Stimulated activated CD4-positive, alpha-beta T cell treated with anti-CD3 and anti-CD28 coated beads, Interleukin-4, amount 100 ng/mL, for 4 hours (primary cell): Measurements from ENCODE around the gene PSMD11.
"Not testable (repeated sequence)": the region's sequence is repeated elsewhere in the genome, so short reads cannot be mapped to it uniquely, and the experiment has no call there.

Experiments
- DNase-seq, 2 experiments: peaks; one replicate each; pipeline ENCODE4 v3.0.0-alpha.2; 2020

PSMD11 gene

GRCh38 chr17:32444301-32445073 lies at the start of gene PSMD11:
Gene PSMD11, plus strand, starts transcription at chr17:32444510. Its CDS starts 14 bp downstream, at chr17:32444524.
- DNase-seq = peak; percentile 99

DNA sequence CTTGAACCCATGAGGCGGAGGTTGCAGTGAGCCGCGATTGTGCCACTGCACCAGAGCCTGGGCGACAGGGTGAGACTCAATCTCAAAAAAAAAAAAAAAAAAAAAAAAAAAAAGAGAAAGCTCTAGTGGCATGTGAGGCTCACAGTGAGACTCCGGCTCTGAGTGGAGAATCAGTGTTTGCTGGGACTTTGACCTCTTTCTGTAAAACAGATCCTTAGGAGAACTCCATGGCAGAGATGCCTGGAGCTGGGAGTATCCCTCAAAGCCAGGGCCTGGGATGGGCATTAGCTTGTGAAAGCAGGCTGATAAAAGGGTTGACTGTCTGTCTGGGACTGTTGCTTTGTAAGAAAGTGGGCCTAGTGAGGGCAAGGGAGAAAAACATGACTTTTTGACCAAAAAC lies 48.0 kb upstream of the PSMD11 start:
- no peak for DNase-seq

- no peak for DNase-seq
These were observed 45.4 kb upstream of the PSMD11 start for GRCh38 chr17:32398946-32399345.

DNA sequence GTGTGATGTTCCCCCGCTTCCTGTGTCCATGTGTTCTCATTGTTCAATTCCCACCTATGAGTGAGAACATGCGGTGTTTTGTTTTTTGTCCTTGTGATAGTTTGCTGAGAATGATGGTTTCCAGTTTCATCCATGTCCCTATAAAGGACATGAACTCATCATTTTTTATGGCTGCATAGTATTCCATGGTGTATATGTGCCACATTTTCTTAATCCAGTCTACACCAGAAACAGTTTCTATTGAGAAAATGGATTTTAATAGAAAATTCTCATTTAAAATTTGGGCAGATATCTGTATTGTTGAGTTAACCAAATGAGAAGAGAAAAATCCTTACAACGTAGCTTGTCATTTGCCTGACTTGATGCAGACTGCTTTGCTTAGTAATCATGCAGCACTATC lies 34.2 kb upstream of the PSMD11 start:
- not testable (repeated sequence) for DNase-seq

- DNase-seq = no peak
These were observed 17.4 kb upstream of the PSMD11 start for GRCh38 chr17:32426894-32427293.

GRCh38 chr17:32429598-32429997 lies 14.7 kb upstream of the PSMD11 start:
- no peak for DNase-seq

- DNase-seq = no peak
These were observed 3.6 kb upstream of the PSMD11 start for GRCh38 chr17:32440722-32441121.

DNA sequence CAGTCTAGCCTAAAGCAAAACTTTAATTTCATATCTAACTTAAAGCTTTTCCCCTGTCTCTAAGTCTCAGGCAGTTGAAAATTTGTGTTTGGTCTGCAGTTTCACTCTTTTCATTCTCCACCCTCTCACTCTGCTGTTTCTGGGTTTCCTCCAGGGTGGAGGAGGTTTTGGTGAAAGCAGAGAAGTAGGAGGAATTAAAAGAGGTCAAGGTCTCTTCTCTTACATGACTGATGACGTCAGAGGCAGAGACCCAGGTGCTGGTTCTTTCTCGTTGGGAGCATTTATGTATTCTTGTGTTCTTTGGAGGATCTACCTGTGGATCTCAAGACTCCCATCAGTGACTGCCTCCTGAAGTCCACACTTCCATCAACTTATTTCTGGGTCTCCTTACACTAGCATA lies 2.4 kb upstream of the PSMD11 start:
- no peak for DNase-seq

DNA sequence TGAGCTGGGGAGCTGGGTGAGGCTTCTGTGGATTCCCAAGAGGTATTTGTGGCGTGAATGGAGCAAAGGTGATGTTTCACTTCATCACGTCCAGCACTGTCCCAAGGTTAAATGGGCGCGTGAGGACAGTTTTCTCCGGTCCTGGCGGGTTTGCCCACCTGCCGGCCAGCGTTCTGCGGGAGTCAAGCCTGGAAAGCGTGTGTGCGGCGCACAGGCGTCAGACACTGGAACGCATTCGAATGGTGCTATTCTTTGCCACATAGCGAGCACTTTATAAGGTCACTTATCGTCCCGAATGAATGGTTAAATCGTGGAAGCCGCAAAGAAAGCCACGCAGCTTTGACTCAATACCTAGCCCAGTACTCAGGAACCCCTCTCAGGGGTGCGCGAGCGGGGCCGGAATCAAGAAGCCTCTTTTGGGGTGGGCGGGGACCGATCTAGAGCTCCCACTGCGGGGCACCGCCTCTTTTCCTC lies 446 bp upstream of the PSMD11 start:
- DNase-seq = no peak

GRCh38 chr17:32445074-32445415 lies 735 bp downstream of the PSMD11 start:
- DNase-seq = peak; percentile 36 to 58

DNA sequence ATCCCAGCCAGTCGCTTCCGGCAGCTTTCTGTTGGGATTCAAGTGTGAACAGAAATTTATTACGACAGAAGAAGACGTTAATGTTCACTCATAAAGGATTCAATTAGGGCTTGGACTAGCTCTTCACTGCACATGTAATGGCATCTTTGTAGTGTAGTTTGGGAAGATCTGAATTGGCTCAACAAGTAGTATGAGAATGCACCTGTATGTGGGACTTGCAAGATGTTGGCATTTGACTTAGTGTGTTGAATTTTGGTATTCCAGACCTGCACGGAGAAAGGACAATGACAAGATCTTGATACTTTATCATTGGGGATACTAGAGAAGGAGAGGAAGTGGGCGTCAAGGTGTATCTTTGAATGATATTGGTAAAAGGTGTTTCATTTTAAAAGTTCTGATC lies 1.2 kb downstream of the PSMD11 start:
- no peak for DNase-seq

- DNase-seq = no peak
These were observed 1.7 kb downstream of the PSMD11 start for GRCh38 chr17:32445971-32446370.

GRCh38 chr17:32446949-32447348 lies 2.6 kb downstream of the PSMD11 start:
- no peak for DNase-seq

DNA sequence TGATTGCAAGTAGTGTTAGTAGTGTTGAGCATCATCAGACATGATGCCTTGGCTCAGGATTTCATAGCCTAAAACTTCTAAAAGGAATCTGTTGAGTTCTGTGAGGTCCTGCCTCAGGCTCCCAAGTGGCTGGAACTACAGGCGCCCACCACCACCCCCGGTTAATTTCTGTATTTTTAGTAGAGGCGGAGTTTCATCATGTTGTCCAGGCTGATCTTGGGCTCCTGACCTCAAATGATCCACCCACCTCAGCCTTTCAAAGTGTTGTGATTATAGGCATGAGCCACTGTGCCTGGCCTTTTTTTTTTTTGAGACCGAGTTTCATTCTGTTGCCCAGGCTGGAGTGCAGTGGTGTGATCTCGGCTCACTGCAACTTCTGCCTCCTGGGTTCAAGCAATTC lies 5.7 kb downstream of the PSMD11 start:
- no peak for DNase-seq

- not testable (repeated sequence) for DNase-seq
These were observed 6.1 kb downstream of the PSMD11 start for GRCh38 chr17:32450379-32450778.

- DNase-seq = no peak
These were observed 7.6 kb downstream of the PSMD11 start for GRCh38 chr17:32451879-32452278.

DNA sequence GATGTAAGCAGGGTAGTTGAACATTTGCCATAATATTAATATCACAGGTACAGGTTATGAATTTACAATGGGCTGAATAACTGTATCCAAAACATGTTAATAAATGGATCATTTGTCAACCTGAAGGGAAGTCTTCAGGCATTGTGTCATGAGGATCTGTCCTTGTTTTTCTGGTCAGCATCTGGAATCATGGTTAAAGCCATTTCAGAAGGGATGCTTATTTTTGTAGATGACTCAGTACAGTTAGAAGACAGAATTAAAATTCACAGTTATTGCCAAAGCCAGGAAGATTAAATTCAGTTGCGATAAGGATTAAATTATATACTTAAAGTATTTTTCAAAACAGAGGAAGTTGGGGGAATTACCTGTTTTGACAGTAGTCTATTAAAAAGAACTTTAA lies 8.0 kb downstream of the PSMD11 start:
- DNase-seq = no peak

- DNase-seq = no peak
These were observed 9.1 kb downstream of the PSMD11 start for GRCh38 chr17:32453370-32453769.

GRCh38 chr17:32458371-32458770 lies 14.1 kb downstream of the PSMD11 start:
- no peak for DNase-seq

- DNase-seq = no peak
These were observed 15.7 kb downstream of the PSMD11 start for GRCh38 chr17:32460054-32460453.

DNA sequence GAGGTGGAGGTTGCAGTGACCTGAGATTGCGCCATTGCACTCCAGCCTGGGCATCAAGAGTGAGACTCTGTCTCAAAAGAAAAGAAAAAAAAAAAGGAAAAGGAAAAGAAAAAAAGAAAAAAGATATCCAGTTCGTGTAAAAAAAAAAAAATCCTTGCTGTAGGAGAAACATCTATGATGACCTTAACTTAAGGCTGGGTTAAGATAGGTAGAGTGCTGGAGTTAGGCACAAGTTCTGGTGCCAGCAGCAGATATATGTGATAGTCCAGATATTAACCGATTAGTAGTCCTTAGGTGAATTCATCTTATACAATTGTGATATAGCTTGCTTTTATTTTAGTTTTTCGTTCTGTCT lies 17.2 kb downstream of the PSMD11 start:
- no peak for DNase-seq

GRCh38 chr17:32461853-32462617 lies 17.7 kb downstream of the PSMD11 start:
- peak; percentile 55 to 59 for DNase-seq

- DNase-seq = no peak
These were observed 19.0 kb downstream of the PSMD11 start for GRCh38 chr17:32463304-32463703.

DNA sequence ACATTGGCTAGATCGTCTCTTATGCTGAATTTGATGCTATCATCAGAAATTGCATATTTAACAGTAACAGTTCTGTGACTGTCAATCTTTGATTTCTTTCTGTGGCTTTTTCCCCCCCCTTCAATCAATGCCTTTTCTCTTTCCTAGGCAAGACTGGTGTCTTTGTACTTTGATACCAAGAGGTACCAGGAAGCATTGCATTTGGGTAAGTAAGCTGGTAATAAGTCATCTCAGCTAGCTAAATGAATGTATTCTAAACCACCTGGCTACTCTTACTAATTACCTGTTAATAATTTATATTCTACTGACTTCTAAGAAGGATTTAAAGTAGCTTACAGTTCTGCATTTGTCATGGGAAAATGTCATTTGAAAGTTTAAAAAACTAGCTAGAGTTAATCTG lies 20.1 kb downstream of the PSMD11 start:
- no peak for DNase-seq
